ENCODE data around the gene ASCC3.

GRCh38 chr6:100491952-100492670 lies 389.0 kb downstream of the ASCC3 start:
- TF ChIP-seq CTCF (conservative IDR thresholded peaks at IDR 0.05; ENCODE audit: low read length), result no peak
- TF ChIP-seq EZH2phosphoT487 (IDR thresholded peaks at IDR 0.05; ENCODE audit: borderline replicate concordance, low read depth, low read length), result no peak

All from OCI-LY7 (cell line).